Type B pancreatic cell (in vitro differentiated cells): ENCODE results near the gene SUCLG2. TPM values are rescaled to one million over a fixed set of nuclear protein-coding genes. Genes with fewer than 3 reads are reported as not detected.
"Not testable (repeated sequence)": the region's sequence is repeated elsewhere in the genome, so short reads cannot be mapped to it uniquely, and the experiment has no call there.

ENCODE experiments used
- DNase-seq: peaks from one replicate; pipeline ENCODE4 v3.0.0; 2021; ENCODE audit warnings: mixed read lengths; ENCODE audit not compliant: unreplicated experiment; ENCODE audit errors: extremely low spot score
- H3K27ac Mint-ChIP-seq: 2 replicates; pipeline ENCODE4 v1.8.0; 2021; ENCODE audit warnings: mild to moderate bottlenecking, mixed read lengths
- H3K27me3 Mint-ChIP-seq: 2 replicates; pipeline ENCODE4 v1.8.0; 2021; ENCODE audit warnings: mixed read lengths
- H3K36me3 Mint-ChIP-seq: 2 replicates; pipeline ENCODE4 v1.8.0; 2021; ENCODE audit warnings: mixed read lengths
- H3K4me1 Mint-ChIP-seq: one replicate; pipeline ENCODE4 v1.8.0; 2021; ENCODE audit warnings: mixed read lengths; ENCODE audit not compliant: unreplicated experiment
- H3K4me3 Mint-ChIP-seq: 2 replicates; pipeline ENCODE4 v1.8.0; 2021; ENCODE audit warnings: mild to moderate bottlenecking, mixed read lengths
- H3K9me3 Mint-ChIP-seq: 2 replicates; pipeline ENCODE4 v1.8.0; 2021; ENCODE audit warnings: mixed read lengths
- total RNA-seq: library from RNA; stranded (reverse); gene quantifications from 2 replicates; pipeline ENCODE4 v1.2.1, GENCODE V29; 2021; ENCODE audit warnings: low replicate concordance
- TF ChIP-seq, protein P1 (sequence below): fragments of 200-600 bp; sonication (generic); conservative IDR thresholded peaks from 2 replicates; pipeline ENCODE4 v1.5.0; 2021; ENCODE audit warnings: antibody characterized with exemption, mild to moderate bottlenecking

The SUCLG2 gene
- total RNA-seq, 1 donor from 2014 or later, result 42.8 TPM

DNA sequence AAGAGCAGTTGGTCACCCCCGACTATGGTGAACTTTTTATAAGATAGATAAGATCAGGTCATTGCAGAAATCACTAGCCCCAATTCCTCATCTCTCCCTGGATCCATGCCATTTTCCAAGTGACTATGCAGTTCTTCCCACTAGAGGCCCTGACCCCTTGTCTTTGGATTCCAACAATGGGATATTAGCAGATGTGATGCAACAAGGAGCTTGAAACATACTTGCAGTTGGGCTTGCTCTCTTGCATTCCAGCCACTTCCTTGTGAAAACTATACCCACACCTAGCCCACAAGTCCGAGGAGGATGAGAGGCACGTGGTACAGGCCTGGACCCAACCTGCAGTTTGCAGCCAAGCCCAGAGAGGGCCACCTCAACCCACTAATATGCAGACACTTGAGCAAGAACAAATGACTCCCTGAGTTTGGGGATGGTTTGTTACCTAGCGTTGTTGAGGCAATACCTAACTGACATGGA is 60.6 kb downstream of the SUCLG2 start:
- Mint-ChIP-seq H3K4me3 (no peak overlapping the region), H3K9me3 (no peaks in the 10 kb centered on the region), H3K4me1 (no peaks in the 10 kb centered on the region), H3K27ac (no peak overlapping the region), H3K27me3 (no peaks in the 10 kb centered on the region), H3K36me3 (peaks cover 14% of the 10 kb centered on the region)
- no peak for DNase-seq
- TF ChIP-seq, protein P1, sequence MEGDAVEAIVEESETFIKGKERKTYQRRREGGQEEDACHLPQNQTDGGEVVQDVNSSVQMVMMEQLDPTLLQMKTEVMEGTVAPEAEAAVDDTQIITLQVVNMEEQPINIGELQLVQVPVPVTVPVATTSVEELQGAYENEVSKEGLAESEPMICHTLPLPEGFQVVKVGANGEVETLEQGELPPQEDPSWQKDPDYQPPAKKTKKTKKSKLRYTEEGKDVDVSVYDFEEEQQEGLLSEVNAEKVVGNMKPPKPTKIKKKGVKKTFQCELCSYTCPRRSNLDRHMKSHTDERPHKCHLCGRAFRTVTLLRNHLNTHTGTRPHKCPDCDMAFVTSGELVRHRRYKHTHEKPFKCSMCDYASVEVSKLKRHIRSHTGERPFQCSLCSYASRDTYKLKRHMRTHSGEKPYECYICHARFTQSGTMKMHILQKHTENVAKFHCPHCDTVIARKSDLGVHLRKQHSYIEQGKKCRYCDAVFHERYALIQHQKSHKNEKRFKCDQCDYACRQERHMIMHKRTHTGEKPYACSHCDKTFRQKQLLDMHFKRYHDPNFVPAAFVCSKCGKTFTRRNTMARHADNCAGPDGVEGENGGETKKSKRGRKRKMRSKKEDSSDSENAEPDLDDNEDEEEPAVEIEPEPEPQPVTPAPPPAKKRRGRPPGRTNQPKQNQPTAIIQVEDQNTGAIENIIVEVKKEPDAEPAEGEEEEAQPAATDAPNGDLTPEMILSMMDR, result no peak

DNA sequence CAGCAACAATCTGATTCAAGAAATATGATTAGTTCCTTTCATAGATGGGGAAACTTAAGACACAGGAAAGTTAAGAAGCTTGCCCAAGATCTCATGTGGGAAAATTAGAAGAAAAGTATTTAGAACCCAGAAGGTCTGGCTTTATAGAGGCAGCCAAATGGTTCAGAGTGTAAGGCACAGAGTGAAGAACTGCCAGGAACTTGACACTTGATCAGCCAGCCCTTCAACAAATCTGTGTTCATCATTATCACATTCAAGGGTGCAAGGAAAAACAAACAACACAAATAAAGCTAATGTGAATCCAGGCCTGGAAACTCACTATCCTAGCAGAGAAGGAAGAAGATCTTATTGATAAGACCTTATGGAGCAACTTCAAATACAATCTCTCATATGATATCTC is 62.4 kb downstream of the SUCLG2 start:
- peaks cover 14% of the 10 kb centered on the region for H3K36me3 Mint-ChIP-seq
- H3K27ac Mint-ChIP-seq, result no peak overlapping the region

DNA sequence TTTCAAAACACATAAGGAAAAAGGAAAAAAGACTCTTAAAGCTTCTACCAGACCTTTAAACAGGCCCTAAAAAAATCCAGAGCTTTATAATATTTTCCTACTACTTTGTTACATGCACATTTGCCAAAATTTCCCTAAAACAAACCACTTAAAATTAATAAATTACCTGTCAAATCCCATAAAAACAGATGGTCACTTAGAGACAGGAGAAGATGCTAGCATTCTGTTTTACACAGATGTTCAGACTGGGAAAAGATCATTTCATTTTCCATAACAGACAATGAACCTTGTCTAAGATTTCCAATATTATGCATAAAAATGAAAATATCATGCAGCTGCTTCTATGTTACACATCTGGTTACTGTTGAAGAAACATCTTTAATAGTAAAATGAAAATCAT is 66.6 kb downstream of the SUCLG2 start:
- Mint-ChIP-seq H3K4me3 (no peak overlapping the region), H3K36me3 (peaks cover 24% of the 10 kb centered on the region), H3K4me1 (no peaks in the 10 kb centered on the region), H3K9me3 (no peaks in the 10 kb centered on the region), H3K27me3 (no peaks in the 10 kb centered on the region), H3K27ac (no peak overlapping the region)
- DNase-seq, result no peak
- TF ChIP-seq, protein P1, result no peak

More for the DNA sequence above, 62.4 kb downstream of the SUCLG2 start:
- no peaks in the 10 kb centered on the region for H3K27me3 Mint-ChIP-seq
- no peaks in the 10 kb centered on the region for H3K4me1 Mint-ChIP-seq
- H3K9me3 Mint-ChIP-seq, result no peaks in the 10 kb centered on the region
- TF ChIP-seq, protein P1, result no peak
- DNase-seq, result no peak
- no peak overlapping the region for H3K4me3 Mint-ChIP-seq

DNA sequence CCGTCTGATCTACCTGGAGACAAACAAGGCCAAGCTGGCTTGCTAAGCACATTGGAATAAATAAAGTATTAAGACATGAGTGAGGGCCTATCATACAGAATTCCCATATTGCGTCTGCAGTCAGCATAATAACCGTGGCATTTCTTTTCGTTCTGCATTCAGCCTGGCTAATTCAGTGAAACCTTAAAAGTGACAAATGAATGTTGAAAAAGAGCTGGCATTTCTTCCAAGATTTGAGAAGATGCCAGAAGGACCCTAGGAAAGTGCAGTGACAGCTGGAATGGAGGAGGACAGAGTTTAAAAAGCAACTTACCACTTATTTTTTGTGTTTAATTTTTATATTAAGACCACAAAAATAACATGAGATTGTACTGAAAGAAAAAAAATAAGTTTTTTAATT is 67.1 kb downstream of the SUCLG2 start:
- peaks cover 25% of the 10 kb centered on the region for H3K36me3 Mint-ChIP-seq

DNA sequence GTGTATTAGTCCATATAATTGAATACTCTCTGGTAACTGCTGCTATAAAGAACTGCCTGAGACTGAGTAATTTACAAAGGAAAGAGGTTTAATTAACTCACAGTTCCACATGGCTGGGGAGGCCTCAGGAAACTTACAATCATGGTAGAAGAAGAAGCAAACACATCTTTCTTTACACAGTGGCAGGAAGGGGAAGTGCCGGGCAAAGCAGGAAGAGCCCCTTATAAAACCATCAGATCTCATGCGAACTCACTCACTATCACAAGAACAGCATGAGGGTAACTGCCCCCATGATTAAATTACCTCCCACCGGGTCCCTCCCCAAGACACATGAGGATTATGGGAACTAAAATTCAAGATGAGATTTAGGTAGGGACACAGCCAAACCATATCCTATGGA is 69.8 kb downstream of the SUCLG2 start:
- not testable (repeated sequence) for H3K27me3 Mint-ChIP-seq, H3K9me3 Mint-ChIP-seq, DNase-seq, H3K27ac Mint-ChIP-seq, H3K4me3 Mint-ChIP-seq, H3K4me1 Mint-ChIP-seq
- H3K36me3 Mint-ChIP-seq, result peaks cover 18% of the 10 kb centered on the region

More for the DNA sequence above, 67.1 kb downstream of the SUCLG2 start:
- TF ChIP-seq, protein P1, result no peak
- no peak overlapping the region for H3K27ac Mint-ChIP-seq
- no peaks in the 10 kb centered on the region for H3K4me1 Mint-ChIP-seq
- H3K9me3 Mint-ChIP-seq, result no peaks in the 10 kb centered on the region
- H3K27me3 Mint-ChIP-seq, result no peaks in the 10 kb centered on the region
- no peak overlapping the region for H3K4me3 Mint-ChIP-seq
- DNase-seq, result no peak

DNA sequence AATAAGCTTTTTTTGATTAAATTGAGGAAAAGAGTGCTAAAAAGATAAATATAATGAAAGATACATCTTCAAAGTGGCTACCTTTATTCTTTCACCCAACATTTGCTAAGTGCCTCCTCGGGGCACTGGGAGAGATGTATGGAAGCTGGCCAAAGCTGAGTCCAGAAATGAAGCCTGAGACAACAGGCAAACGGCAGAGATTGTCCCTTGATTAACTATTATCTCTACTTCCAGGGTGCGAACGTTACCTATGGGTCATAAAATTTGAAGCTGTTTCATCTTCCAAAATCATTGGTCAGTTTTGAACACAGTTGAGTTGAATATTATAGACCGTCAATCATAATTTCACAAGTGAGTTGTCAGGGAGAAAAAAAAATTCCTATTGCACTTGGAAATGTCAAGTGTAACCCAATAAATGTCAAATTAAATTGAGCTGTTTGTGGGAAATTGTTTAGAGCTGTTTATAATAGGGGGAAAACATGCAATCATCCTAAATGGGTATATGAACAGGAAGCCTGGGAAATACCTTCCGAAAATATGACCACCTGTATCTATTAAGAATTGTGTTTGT is 73.9 kb downstream of the SUCLG2 start:
- no peak for DNase-seq
- Mint-ChIP-seq H3K36me3 (peaks cover 15% of the 10 kb centered on the region), H3K27me3 (no peaks in the 10 kb centered on the region), H3K9me3 (no peaks in the 10 kb centered on the region), H3K27ac (no peak overlapping the region), H3K4me1 (peaks cover 6% of the 10 kb centered on the region), H3K4me3 (no peak overlapping the region)
- TF ChIP-seq, protein P1, result no peak
